ENCODE results near the gene TRAPPC3.

GRCh38 chr1:36170643-36171412 is 21.5 kb upstream of the TRAPPC3 start:
- TF ChIP-seq CTCF (IDR thresholded peaks at IDR 0.05) (no peak), POLR2AphosphoS5 (IDR thresholded peaks at IDR 0.05) (no peak)
